Upper lobe of right lung (tissue), 1 donor: ENCODE data around the gene MIX23. TPM values are rescaled to one million over a fixed set of nuclear protein-coding genes. Genes with fewer than 3 reads are reported as not detected.
A peak's percentile ranks its signal among the peaks of the same experiment; 100 is the strongest.

Experiments used
- ATAC-seq: fragments of 200-7000 bp; cut with Tn5 transposase; one replicate; pipeline ENCODE4 v1.9.1; 2020; ENCODE audit warnings: mild to moderate bottlenecking, moderate library complexity
- DNase-seq: peaks from one replicate; pipeline ENCODE4 v3.0.0-alpha.2; 2020
- H3K27ac ChIP-seq: fragments of 200-600 bp; one replicate; pipeline ENCODE4 v1.8.0; 2022
- H3K27me3 ChIP-seq: fragments of 200-600 bp; one replicate; pipeline ENCODE4 v1.8.0; 2022; ENCODE audit warnings: mild to moderate bottlenecking
- H3K36me3 ChIP-seq: fragments of 200-600 bp; one replicate; pipeline ENCODE4 v1.8.0; 2022
- H3K4me1 ChIP-seq: fragments of 200-600 bp; one replicate; pipeline ENCODE4 v1.8.0; 2022
- H3K4me3 ChIP-seq: fragments of 200-600 bp; one replicate; pipeline ENCODE4 v1.8.0; 2022; ENCODE audit warnings: mild to moderate bottlenecking
- H3K9me3 ChIP-seq: fragments of 200-600 bp; one replicate; pipeline ENCODE4 v1.8.0; 2022
- intact Hi-C: fragments of 100-400 bp; cut with DNase I; formaldehyde crosslinking; loops from one replicate; pipeline ENCODE4 v1.11.0; 2022
- total RNA-seq: library from RNA; stranded (reverse); fragmentation: NEBNext Ultra II Directional; extraction: Animal tissue kit (Norgen Biotek cat#: 25700); gene quantifications from one replicate; pipeline ENCODE4 v1.2.1, GENCODE V29; 2021
- TF ChIP-seq, protein P1 (sequence below): fragments of 200-600 bp; IDR thresholded peaks from one replicate; pipeline ENCODE4 v1.8.0; 2022; ENCODE audit warnings: antibody characterized with exemption
- donor health status: DM: no; HTN: yes; CAD: no; lungs with severe emphysema.

MIX23 gene
- total RNA-seq, 1 donor from 2014 or later: 20.9 TPM

DNA sequence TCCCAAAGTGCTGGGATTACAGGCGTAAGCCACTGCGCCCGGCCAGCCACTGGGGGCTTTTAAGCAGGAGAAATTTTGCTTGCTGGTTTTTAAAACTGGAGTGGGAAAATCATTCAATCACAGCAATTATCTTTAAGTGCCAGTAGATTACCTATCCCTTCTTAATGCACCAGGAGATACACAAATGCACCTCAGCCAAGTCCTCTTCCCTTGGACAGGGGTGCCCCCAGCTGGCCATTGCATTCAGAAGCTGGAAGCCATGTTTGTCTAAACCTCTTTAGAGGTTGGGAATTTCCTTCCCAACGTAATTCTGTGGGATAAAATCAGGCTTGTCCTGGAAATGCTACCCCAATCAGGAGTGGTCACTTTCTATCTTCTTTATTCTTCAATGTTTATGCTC, 26.6 kb downstream of the MIX23 start:
- intact Hi-C loops: no loop called here
- peaks cover 29% of the 10 kb centered on the region for H3K36me3 ChIP-seq
- H3K27me3 ChIP-seq: no peaks in the 10 kb centered on the region
- no peaks in the 10 kb centered on the region for H3K4me1 ChIP-seq
- no peak overlapping the region for H3K4me3 ChIP-seq
- DNase-seq (peak; percentile 64), ATAC-seq (peak; percentile 54)
- no peaks in the 10 kb centered on the region for H3K9me3 ChIP-seq
- TF ChIP-seq, protein P1, sequence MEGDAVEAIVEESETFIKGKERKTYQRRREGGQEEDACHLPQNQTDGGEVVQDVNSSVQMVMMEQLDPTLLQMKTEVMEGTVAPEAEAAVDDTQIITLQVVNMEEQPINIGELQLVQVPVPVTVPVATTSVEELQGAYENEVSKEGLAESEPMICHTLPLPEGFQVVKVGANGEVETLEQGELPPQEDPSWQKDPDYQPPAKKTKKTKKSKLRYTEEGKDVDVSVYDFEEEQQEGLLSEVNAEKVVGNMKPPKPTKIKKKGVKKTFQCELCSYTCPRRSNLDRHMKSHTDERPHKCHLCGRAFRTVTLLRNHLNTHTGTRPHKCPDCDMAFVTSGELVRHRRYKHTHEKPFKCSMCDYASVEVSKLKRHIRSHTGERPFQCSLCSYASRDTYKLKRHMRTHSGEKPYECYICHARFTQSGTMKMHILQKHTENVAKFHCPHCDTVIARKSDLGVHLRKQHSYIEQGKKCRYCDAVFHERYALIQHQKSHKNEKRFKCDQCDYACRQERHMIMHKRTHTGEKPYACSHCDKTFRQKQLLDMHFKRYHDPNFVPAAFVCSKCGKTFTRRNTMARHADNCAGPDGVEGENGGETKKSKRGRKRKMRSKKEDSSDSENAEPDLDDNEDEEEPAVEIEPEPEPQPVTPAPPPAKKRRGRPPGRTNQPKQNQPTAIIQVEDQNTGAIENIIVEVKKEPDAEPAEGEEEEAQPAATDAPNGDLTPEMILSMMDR: peak; percentile 37
- no peak overlapping the region for H3K27ac ChIP-seq

DNA sequence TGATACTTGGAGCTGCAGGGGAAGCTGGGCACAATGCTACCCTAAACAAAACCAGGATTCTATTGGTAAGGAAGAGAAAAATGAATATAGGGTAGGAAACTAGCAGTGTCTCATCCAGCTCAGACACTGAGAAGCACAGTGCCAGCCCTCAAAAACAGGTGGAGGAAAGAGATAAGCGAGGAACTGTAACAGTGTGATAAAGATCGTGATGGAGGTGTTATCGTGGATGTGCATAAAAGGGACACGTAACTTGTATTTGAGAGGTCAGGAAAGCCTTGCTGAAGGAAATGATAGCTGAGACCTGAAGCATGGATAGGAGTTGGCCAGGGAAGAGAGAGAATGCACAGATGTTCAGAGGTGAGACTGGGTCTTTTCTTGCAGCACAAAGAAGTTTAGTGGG, 27.4 kb downstream of the MIX23 start:
- Histone ChIP-seq H3K9me3 (no peaks in the 10 kb centered on the region), H3K27me3 (no peaks in the 10 kb centered on the region), H3K4me3 (no peak overlapping the region), H3K36me3 (peaks cover 21% of the 10 kb centered on the region), H3K27ac (no peak overlapping the region), H3K4me1 (no peaks in the 10 kb centered on the region)
- DNase-seq: no peak
- no peak for ATAC-seq
- intact Hi-C loops: no loop called here
- TF ChIP-seq, protein P1: no peak

DNA sequence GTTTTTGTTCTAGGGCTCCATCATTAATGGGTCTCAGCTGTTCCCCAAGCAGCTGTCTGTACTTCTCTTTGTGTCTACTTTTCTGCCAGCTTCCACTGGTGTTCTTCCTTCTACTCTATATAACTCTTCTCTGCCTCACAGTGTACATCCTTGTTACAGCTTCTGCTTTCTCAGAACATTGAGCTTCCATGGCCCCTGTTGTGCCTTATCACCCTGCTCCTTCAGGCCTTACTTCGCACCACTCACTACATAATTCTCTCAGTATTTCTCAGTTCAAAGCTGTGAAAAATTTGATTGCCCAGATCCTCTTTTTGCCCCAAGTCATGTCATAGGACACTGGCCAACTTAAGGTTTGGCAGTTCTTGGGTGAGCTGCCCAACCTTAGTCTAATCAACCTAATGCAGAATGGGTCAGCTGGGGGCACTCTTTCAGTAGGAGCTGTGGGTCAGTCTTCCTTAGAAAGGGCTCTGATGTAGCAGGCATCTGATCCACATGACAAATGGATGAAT, 29.1 kb downstream of the MIX23 start:
- Histone ChIP-seq H3K4me3 (no peak overlapping the region), H3K27ac (no peak overlapping the region), H3K4me1 (no peaks in the 10 kb centered on the region), H3K36me3 (peaks cover 16% of the 10 kb centered on the region), H3K27me3 (no peaks in the 10 kb centered on the region), H3K9me3 (no peaks in the 10 kb centered on the region)
- TF ChIP-seq, protein P1: no peak
- no peak for DNase-seq
- intact Hi-C loops: no loop called here
- ATAC-seq: no peak

DNA sequence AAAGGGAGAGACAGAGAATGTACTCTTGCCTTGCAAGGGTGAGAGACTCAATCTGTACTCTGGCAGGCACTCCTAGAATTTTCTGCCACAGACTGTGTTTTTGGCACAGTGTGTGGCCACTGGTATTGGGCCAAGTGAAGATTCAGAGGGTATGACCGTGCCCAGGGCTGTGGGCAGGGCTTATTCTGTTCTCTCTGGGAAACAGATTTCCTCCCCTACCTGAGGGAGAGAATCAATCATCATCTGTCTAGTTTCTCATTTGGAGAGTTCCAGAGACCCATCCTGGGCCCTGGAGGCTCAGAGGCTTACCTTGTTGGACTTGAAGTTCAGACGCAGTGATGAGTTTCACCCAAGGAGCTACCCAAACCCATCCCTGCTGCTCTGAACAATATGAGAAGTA, 29.8 kb downstream of the MIX23 start:
- Histone ChIP-seq H3K4me1 (no peaks in the 10 kb centered on the region), H3K9me3 (no peaks in the 10 kb centered on the region), H3K4me3 (no peak overlapping the region), H3K36me3 (peaks cover 8% of the 10 kb centered on the region), H3K27me3 (no peaks in the 10 kb centered on the region), H3K27ac (no peak overlapping the region)
- ATAC-seq (no peak), DNase-seq (no peak)
- intact Hi-C loops: no loop called here
- TF ChIP-seq, protein P1: no peak

DNA sequence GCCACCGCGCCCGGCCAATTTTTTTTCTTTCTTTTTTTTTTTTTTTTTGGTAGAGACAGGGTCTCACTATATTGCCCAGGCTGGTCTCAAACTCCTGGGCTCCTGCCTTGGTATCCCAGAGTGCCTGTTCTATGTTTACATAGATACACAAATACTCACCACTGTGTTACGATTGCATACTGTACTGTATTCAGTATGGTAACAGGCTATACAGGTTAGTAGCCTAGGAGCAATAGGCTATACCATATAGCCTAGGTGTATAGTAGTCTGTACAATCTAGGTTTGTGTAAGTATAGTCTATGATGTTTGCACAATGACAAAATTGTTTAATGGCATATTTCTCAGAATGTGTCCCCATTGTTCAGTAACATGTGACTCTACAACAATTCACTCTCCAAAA, 31.4 kb downstream of the MIX23 start:
- H3K4me1 ChIP-seq: no peaks in the 10 kb centered on the region
- no peak overlapping the region for H3K4me3 ChIP-seq
- TF ChIP-seq, protein P1: no peak
- H3K27ac ChIP-seq: no peak overlapping the region
- H3K36me3 ChIP-seq: no peaks in the 10 kb centered on the region
- no peaks in the 10 kb centered on the region for H3K9me3 ChIP-seq
- DNase-seq: no peak
- no peaks in the 10 kb centered on the region for H3K27me3 ChIP-seq
- no peak for ATAC-seq
- intact Hi-C loops: no loop called here

DNA sequence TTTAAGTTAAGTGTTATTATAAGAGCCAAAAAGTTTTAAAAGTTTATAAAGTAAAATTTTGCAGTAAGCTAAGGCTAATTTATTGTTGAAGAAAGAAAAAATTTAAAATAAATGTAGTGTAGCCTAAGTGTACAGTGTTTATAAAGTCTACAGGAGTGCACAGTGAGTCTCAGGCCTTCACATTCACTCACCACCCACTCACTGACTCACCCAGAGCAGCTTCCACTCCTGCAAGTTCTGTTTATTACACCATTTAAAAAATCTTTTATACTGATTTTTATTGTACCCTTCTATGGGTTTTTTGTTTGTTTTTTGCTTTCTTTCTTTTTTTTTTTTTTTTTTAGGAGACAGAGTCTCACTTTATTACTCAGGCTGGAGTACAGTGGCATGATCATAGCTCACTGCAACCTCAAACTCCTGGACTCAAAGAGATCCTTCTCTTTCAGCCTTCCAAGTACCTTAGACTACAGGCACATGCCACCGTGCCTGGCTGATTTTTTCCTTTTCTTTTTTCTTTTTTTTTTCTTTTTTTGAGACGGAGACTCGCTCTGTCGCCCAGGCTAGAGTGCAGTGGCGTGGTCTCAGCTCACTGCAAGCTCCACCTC, 32.1 kb downstream of the MIX23 start:
- H3K27me3 ChIP-seq: no peaks in the 10 kb centered on the region
- H3K27ac ChIP-seq: no peak overlapping the region
- no peak for DNase-seq
- H3K4me3 ChIP-seq: no peak overlapping the region
- H3K4me1 ChIP-seq: no peaks in the 10 kb centered on the region
- TF ChIP-seq, protein P1: no peak
- no peaks in the 10 kb centered on the region for H3K36me3 ChIP-seq
- no peak for ATAC-seq
- intact Hi-C loops: no loop called here
- no peaks in the 10 kb centered on the region for H3K9me3 ChIP-seq
